GM12878 (cell line): Measurements from ENCODE around the gene CDC14A.

Experiments used
- ASH2L ChIP-seq: fragments of 300-600, 200-600 bp; sonication (generic); IDR thresholded peaks from 2 replicates; pipeline ENCODE4 v1.6.1; 2017; ENCODE audit warnings: low read depth, mild to moderate bottlenecking, borderline replicate concordance
- CTCF ChIP-seq, 3 experiments: IDR thresholded peaks in 2 of 3; conservative IDR thresholded peaks in 1 of 3; 2 replicates each; pipeline ENCODE4 v1.5.1; 2011; ENCODE audit warnings: low read depth in 3 of 3, low read length in 3 of 3, mild to moderate bottlenecking in 3 of 3, control low read depth in 2 of 3, moderate library complexity in 2 of 3, inconsistent platforms in 1 of 3, mixed read lengths in 1 of 3; ENCODE audit not compliant: control insufficient read depth in 2 of 3, insufficient read depth in 1 of 3; ENCODE audit errors: extremely low read depth in 1 of 3
- EGR1 ChIP-seq, 2 experiments: IDR thresholded peaks; 1 replicate in 1 of 2; 2 replicates in 1 of 2; pipeline ENCODE4 v1.6.1; 2011 to 2012; ENCODE audit warnings: low read depth in 2 of 2, low read length in 2 of 2, borderline replicate concordance in 1 of 2, mild to moderate bottlenecking in 1 of 2, moderate library complexity in 1 of 2
- EP300 ChIP-seq, 2 experiments: fragments of 150-350 bp in 1 of 2; IDR thresholded peaks; 2 replicates each; pipeline ENCODE4 v1.6.1; 2011 to 2012; ENCODE audit warnings: low read depth in 2 of 2, low read length in 2 of 2, borderline replicate concordance in 1 of 2, improper control_type of control experiment in 1 of 2, inconsistent platforms in 1 of 2; ENCODE audit not compliant: control insufficient read depth in 1 of 2
- MAX ChIP-seq: IDR thresholded peaks from 2 replicates; pipeline ENCODE4 v1.6.1; 2012; ENCODE audit warnings: low read depth, low read length, improper control_type of control experiment
- NFXL1 ChIP-seq: fragments of 450-650 bp; IDR thresholded peaks from 2 replicates; pipeline ENCODE4 v1.6.1; 2017; ENCODE audit warnings: antibody characterized with exemption, mild to moderate bottlenecking, borderline replicate concordance
- PBX3 ChIP-seq: IDR thresholded peaks from 2 replicates; pipeline ENCODE4 v1.6.1; 2011; ENCODE audit warnings: mild to moderate bottlenecking, low read depth, low read length, moderate library complexity; ENCODE audit not compliant: insufficient replicate concordance
- POLR2A ChIP-seq: IDR thresholded peaks from 2 replicates; pipeline ENCODE4 v1.6.1; 2011; ENCODE audit warnings: low read depth, mild to moderate bottlenecking, low read length
- POLR2AphosphoS5 ChIP-seq: IDR thresholded peaks from 2 replicates; pipeline ENCODE4 v1.6.1; 2011; ENCODE audit warnings: mild to moderate bottlenecking, low read length, inconsistent platforms
- RAD51 ChIP-seq: fragments of 450-650 bp; IDR thresholded peaks from 2 replicates; pipeline ENCODE4 v1.6.1; 2016; ENCODE audit warnings: moderate library complexity, mild to moderate bottlenecking, inconsistent platforms
- YY1 ChIP-seq: IDR thresholded peaks from 2 replicates; pipeline ENCODE4 v1.6.1; 2011; ENCODE audit warnings: low read depth, mild to moderate bottlenecking, low read length
- ZNF274 ChIP-seq: IDR thresholded peaks from one replicate; pipeline ENCODE4 v1.8.0; 2011; ENCODE audit not compliant: insufficient read length, insufficient read depth
- ZSCAN29 ChIP-seq: fragments of 450-650 bp; IDR thresholded peaks from 2 replicates; pipeline ENCODE4 v1.6.1; 2017; ENCODE audit warnings: mild to moderate bottlenecking, moderate library complexity
- TF ChIP-seq, protein P1 (sequence below): IDR thresholded peaks from 2 replicates; pipeline ENCODE4 v1.6.1; 2012; ENCODE audit warnings: low read depth, low read length, improper control_type of control experiment

- TF ChIP-seq MAX (no peak), PBX3 (no peak), CTCF (IDR thresholded peaks at IDR 0.05 in 2 of 3, conservative IDR thresholded peaks at IDR 0.05 in 1 of 3; ENCODE audit: control insufficient read depth in 2 of 3, extremely low read depth in 1 of 3, insufficient read depth in 1 of 3, low read depth in 3 of 3, low read length in 3 of 3) (no peak), POLR2A (no peak), ASH2L (no peak), NFXL1 (no peak), EGR1 (IDR thresholded peaks at IDR 0.05; ENCODE audit: borderline replicate concordance in 1 of 2, low read depth in 2 of 2, low read length in 2 of 2) (no peak), ZNF274 (no peak), RAD51 (no peak), EP300 (IDR thresholded peaks at IDR 0.05; ENCODE audit: borderline replicate concordance in 1 of 2, control insufficient read depth in 1 of 2, low read depth in 2 of 2, low read length in 2 of 2) (no peak), POLR2AphosphoS5 (no peak), ZSCAN29 (no peak), YY1 (no peak)
- TF ChIP-seq, protein P1, sequence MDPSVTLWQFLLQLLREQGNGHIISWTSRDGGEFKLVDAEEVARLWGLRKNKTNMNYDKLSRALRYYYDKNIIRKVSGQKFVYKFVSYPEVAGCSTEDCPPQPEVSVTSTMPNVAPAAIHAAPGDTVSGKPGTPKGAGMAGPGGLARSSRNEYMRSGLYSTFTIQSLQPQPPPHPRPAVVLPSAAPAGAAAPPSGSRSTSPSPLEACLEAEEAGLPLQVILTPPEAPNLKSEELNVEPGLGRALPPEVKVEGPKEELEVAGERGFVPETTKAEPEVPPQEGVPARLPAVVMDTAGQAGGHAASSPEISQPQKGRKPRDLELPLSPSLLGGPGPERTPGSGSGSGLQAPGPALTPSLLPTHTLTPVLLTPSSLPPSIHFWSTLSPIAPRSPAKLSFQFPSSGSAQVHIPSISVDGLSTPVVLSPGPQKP, result no peak
Observed at GRCh38 chr1:100499194-100499811, 147.0 kb downstream of the CDC14A start.
